Measurements from ENCODE around the gene SLC38A6. TPM values are rescaled to one million over a fixed set of nuclear protein-coding genes. Genes with fewer than 3 reads are reported as not detected.

SLC38A6 gene
- total and polyA plus RNA-seq, 2 of the 13 experiments (the other 11 are each of a cell fraction or from before 2014, with no cell fraction given): 6.9 to 22.1 TPM

DNA sequence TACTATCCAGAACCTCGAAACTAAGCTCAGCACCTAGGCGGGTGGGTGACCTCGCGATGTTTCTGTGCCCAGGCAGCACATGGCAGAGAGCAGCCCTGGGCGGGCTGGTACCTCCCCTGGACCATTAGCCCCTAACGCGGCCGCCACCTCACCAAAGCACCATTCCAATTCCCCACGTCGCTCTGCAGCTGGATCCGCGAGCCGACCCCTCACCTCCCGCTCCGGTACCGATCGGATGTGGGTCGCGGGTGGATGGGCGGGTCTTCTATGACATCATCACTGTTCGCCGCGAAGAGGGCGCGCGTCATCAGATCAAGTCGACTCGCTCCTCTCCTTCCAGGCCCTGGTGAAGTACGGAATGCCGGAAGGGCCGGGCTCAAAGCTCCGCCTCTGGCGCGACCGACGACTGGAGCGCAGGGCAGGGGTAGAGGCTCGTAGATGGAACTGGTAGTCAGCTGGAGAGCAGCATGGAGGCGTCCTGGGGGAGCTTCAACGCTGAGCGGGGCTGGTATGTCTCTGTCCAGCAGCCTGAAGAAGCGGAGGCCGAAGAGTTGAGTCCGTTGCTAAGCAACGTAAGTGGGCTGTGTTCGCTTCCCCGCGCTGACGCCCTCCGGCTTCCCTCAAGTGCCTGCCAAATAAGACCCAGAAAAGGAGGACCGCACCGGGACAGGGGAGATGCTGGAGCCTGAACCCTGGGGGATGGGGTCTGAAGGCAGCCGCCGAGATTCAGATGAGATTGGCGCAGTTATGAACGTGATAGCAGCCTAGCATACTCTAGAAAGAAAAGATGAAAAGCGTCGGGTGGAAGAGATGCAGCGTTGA, at the start of gene SLC38A6, which contains the start of gene TRMT5 (continued):
- TF ChIP-seq ZNF652 (CRISPR knock-in tag; IDR thresholded peaks at IDR 0.05; ENCODE audit: borderline replicate concordance, low read depth) (no peak), ZNF572 (CRISPR knock-in tag; IDR thresholded peaks at IDR 0.05) (no peak; the same call in 1 of the 2 replicates), ZBTB7A (CRISPR knock-in tag; IDR thresholded peaks at IDR 0.05) (no peak), RBM22 (optimal IDR thresholded peaks at IDR 0.05; ENCODE audit: low read length) (no peak), ZNF569 (CRISPR knock-in tag; IDR thresholded peaks at IDR 0.05; ENCODE audit: borderline replicate concordance) (no peak), ZSCAN29 (CRISPR knock-in tag; conservative IDR thresholded peaks at IDR 0.05) (0 out of 2 replicates have a peak, but pooled peaks have one; percentile 48), ZSCAN22 (CRISPR knock-in tag; IDR thresholded peaks at IDR 0.05) (no peak), ZFAT (CRISPR knock-in tag; conservative IDR thresholded peaks at IDR 0.05) (no peak), EEA1 (CRISPR knock-in tag; IDR thresholded peaks at IDR 0.05; ENCODE audit: borderline replicate concordance) (peak; percentile 17; the same call in 1 of the 2 replicates), NCOA1 (CRISPR knock-in tag; IDR thresholded peaks at IDR 0.05) (no peak), FOXK2 (IDR thresholded peaks at IDR 0.05) (peak; percentile 18; the same call in 1 of the 2 replicates), KDM2A (CRISPR knock-in tag; IDR thresholded peaks at IDR 0.05; ENCODE audit: borderline replicate concordance, low read depth) (peak; percentile 96)
- TF ChIP-seq, protein P1, sequence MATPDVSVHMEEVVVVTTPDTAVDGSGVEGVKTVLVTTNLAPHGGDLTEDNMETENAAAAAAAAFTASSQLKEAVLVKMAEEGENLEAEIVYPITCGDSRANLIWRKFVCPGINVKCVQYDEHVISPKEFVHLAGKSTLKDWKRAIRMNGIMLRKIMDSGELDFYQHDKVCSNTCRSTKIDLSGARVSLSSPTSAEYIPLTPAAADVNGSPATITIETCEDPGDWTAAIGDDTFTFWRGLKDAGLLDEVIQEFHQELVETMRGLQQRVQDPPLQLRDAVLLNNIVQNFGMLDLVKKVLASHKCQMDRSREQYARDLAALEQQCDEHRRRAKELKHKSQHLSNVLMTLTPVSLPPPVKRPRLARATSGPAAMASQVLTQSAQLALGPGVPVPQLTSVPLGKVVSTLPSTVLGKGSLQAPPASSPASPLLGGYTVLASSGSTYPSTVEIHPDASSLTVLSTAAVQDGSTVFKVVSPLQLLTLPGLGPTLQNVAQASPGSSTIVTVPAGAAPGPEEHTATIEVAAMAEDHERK (CRISPR knock-in tag; IDR thresholded peaks at IDR 0.05; ENCODE audit: low read depth): no peak
- TF ChIP-seq, protein P2, sequence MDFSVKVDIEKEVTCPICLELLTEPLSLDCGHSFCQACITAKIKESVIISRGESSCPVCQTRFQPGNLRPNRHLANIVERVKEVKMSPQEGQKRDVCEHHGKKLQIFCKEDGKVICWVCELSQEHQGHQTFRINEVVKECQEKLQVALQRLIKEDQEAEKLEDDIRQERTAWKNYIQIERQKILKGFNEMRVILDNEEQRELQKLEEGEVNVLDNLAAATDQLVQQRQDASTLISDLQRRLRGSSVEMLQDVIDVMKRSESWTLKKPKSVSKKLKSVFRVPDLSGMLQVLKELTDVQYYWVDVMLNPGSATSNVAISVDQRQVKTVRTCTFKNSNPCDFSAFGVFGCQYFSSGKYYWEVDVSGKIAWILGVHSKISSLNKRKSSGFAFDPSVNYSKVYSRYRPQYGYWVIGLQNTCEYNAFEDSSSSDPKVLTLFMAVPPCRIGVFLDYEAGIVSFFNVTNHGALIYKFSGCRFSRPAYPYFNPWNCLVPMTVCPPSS (IDR thresholded peaks at IDR 0.05): no peak
- TF ChIP-seq, protein P3, sequence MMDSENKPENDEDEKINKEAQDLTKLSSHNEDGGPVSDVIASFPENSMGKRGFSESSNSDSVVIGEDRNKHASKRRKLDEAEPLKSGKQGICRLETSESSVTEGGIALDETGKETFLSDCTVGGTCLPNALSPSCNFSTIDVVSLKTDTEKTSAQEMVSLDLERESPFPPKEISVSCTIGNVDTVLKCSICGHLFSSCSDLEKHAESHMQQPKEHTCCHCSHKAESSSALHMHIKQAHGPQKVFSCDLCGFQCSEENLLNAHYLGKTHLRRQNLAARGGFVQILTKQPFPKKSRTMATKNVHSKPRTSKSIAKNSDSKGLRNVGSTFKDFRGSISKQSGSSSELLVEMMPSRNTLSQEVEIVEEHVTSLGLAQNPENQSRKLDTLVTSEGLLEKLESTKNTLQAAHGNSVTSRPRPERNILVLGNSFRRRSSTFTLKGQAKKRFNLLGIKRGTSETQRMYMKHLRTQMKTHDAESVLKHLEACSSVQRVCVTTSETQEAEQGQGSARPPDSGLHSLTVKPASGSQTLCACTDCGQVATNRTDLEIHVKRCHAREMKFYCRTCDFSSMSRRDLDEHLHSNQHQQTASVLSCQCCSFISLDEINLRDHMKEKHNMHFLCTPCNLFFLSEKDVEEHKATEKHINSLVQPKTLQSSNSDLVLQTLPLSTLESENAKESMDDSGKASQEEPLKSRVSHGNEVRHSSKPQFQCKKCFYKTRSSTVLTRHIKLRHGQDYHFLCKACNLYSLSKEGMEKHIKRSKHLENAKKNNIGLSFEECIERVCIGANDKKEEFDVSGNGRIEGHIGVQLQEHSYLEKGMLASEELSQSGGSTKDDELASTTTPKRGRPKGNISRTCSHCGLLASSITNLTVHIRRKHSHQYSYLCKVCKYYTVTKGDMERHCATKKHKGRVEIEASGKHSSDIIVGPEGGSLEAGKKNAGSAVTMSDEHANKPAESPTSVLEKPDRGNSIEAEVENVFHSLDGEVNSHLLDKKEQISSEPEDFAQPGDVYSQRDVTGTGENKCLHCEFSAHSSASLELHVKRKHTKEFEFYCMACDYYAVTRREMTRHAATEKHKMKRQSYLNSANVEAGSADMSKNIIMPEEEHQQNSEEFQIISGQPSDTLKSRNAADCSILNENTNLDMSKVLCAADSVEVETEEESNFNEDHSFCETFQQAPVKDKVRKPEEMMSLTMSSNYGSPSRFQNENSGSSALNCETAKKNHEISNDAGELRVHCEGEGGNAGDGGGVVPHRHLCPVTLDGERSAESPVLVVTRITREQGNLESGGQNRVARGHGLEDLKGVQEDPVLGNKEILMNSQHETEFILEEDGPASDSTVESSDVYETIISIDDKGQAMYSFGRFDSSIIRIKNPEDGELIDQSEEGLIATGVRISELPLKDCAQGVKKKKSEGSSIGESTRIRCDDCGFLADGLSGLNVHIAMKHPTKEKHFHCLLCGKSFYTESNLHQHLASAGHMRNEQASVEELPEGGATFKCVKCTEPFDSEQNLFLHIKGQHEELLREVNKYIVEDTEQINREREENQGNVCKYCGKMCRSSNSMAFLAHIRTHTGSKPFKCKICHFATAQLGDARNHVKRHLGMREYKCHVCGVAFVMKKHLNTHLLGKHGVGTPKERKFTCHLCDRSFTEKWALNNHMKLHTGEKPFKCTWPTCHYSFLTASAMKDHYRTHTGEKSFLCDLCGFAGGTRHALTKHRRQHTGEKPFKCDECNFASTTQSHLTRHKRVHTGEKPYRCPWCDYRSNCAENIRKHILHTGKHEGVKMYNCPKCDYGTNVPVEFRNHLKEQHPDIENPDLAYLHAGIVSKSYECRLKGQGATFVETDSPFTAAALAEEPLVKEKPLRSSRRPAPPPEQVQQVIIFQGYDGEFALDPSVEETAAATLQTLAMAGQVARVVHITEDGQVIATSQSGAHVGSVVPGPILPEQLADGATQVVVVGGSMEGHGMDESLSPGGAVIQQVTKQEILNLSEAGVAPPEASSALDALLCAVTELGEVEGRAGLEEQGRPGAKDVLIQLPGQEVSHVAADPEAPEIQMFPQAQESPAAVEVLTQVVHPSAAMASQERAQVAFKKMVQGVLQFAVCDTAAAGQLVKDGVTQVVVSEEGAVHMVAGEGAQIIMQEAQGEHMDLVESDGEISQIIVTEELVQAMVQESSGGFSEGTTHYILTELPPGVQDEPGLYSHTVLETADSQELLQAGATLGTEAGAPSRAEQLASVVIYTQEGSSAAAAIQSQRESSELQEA (CRISPR knock-in tag; IDR thresholded peaks at IDR 0.05; ENCODE audit: not compliant biosample characterization): peak; percentile 57
- TF ChIP-seq, protein P4, sequence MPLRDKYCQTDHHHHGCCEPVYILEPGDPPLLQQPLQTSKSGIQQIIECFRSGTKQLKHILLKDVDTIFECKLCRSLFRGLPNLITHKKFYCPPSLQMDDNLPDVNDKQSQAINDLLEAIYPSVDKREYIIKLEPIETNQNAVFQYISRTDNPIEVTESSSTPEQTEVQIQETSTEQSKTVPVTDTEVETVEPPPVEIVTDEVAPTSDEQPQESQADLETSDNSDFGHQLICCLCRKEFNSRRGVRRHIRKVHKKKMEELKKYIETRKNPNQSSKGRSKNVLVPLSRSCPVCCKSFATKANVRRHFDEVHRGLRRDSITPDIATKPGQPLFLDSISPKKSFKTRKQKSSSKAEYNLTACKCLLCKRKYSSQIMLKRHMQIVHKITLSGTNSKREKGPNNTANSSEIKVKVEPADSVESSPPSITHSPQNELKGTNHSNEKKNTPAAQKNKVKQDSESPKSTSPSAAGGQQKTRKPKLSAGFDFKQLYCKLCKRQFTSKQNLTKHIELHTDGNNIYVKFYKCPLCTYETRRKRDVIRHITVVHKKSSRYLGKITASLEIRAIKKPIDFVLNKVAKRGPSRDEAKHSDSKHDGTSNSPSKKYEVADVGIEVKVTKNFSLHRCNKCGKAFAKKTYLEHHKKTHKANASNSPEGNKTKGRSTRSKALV (CRISPR knock-in tag; IDR thresholded peaks at IDR 0.05): no peak

Measured in HepG2 (cell line).